GM23248 (cell line): ENCODE data around the gene TCTN3. TPM values are rescaled to one million over a fixed set of nuclear protein-coding genes. Genes with fewer than 3 reads are reported as not detected.

Source experiments
- DNase-seq: peaks from one replicate; pipeline ENCODE4 v3.0.0-alpha.2; 2015
- H2AFZ ChIP-seq: fragments of 200-600 bp; sonication (generic); 2 replicates; pipeline ENCODE4 v1.6.1; 2016; ENCODE audit warnings: antibody characterized with exemption
- H3F3A ChIP-seq: fragments of 200-600 bp; sonication (generic); 2 replicates; pipeline ENCODE4 v1.6.1; 2016; ENCODE audit warnings: mild to moderate bottlenecking, antibody characterized with exemption, mixed run types; ENCODE audit not compliant: insufficient read depth
- H3K27ac ChIP-seq: fragments of 200-600 bp; sonication (generic); 2 replicates; pipeline ENCODE4 v1.5.1; 2016; ENCODE audit warnings: mild to moderate bottlenecking
- H3K27me3 ChIP-seq: fragments of 200-600 bp; sonication (generic); replicated peaks from 2 replicates; pipeline ENCODE4 v1.6.1; 2016; ENCODE audit warnings: mild to moderate bottlenecking; ENCODE audit not compliant: insufficient read depth
- H3K36me3 ChIP-seq: fragments of 200-600 bp; sonication (generic); 2 replicates; pipeline ENCODE4 v1.6.1; 2016; ENCODE audit warnings: low read depth, mild to moderate bottlenecking
- H3K4me1 ChIP-seq: fragments of 200-600 bp; sonication (generic); 2 replicates; pipeline ENCODE4 v1.6.1; 2016; ENCODE audit warnings: mild to moderate bottlenecking; ENCODE audit not compliant: insufficient read depth
- H3K4me2 ChIP-seq: fragments of 200-600 bp; sonication (generic); one replicate; pipeline ENCODE4 v1.6.1; 2016; ENCODE audit warnings: mild to moderate bottlenecking; ENCODE audit not compliant: unreplicated experiment
- H3K4me3 ChIP-seq: fragments of 200-600 bp; sonication (generic); 2 replicates; pipeline ENCODE4 v1.5.1; 2016; ENCODE audit warnings: mild to moderate bottlenecking
- H3K79me2 ChIP-seq: fragments of 200-600 bp; sonication (generic); 2 replicates; pipeline ENCODE4 v1.6.1; 2016; ENCODE audit warnings: mild to moderate bottlenecking; ENCODE audit not compliant: insufficient read depth
- H3K9ac ChIP-seq: fragments of 200-600 bp; sonication (generic); 2 replicates; pipeline ENCODE4 v1.6.1; 2016; ENCODE audit warnings: mild to moderate bottlenecking
- H3K9me2 ChIP-seq: fragments of 200-600 bp; sonication (generic); 2 replicates; pipeline ENCODE4 v1.6.1; 2016; ENCODE audit warnings: mixed run types, mild to moderate bottlenecking, moderate library complexity; ENCODE audit not compliant: insufficient read depth
- H3K9me3 ChIP-seq: fragments of 200-600 bp; sonication (generic); one replicate; pipeline ENCODE4 v1.6.1; 2017; ENCODE audit warnings: low read depth
- H4K20me1 ChIP-seq: fragments of 200-600 bp; sonication (generic); 2 replicates; pipeline ENCODE4 v1.6.0; 2016; ENCODE audit not compliant: insufficient read depth
- EZH2 ChIP-seq: fragments of 200-600 bp; sonication (generic); IDR thresholded peaks from 2 replicates; pipeline ENCODE4 v1.6.1; 2018; ENCODE audit warnings: antibody characterized with exemption, mild to moderate bottlenecking; ENCODE audit not compliant: insufficient read depth, poor library complexity, severe bottlenecking
- EZH2phosphoT487 ChIP-seq: fragments of 200-600 bp; sonication (generic); IDR thresholded peaks from 2 replicates; pipeline ENCODE4 v1.6.1; 2018; ENCODE audit warnings: antibody characterized with exemption, moderate library complexity, mild to moderate bottlenecking, low read depth; ENCODE audit not compliant: insufficient read depth
- WGBS, 2 experiments: methylation state at CpG; one replicate each; pipeline ENCODE4 v1.1.6; 2015 to 2017; ENCODE audit warnings: low lambda C conversion rate in 2 of 2, low coverage in 1 of 2; ENCODE audit errors: missing lambda C conversion rate in 2 of 2; 5-methylcytosine and 5-hydroxymethylcytosine counted together
- in situ Hi-C: fragments of 300-500 bp; cut with MboI; formaldehyde crosslinking; loops from 2 replicates; pipeline ENCODE4 v1.15.0; 2020
- polyA plus RNA-seq: library from polyadenylated mRNA; unstranded; fragments of >200 nt; fragmentation: Nextera tagmentation; extraction: Ambion mirVana; gene quantifications from 2 replicates; pipeline ENCODE4 v1.2.1, GENCODE V29; 2016
- total RNA-seq: library from RNA; depleted of rRNA; stranded (reverse); fragments of >200 nt; shearing (Covaris generic); gene quantifications from 2 replicates; pipeline ENCODE4 v1.2.3, GENCODE V29; 2014

The TCTN3 gene
- total and polyA plus RNA-seq, 2 experiments from 2014 or later, result 37.2 to 53.6 TPM

DNA sequence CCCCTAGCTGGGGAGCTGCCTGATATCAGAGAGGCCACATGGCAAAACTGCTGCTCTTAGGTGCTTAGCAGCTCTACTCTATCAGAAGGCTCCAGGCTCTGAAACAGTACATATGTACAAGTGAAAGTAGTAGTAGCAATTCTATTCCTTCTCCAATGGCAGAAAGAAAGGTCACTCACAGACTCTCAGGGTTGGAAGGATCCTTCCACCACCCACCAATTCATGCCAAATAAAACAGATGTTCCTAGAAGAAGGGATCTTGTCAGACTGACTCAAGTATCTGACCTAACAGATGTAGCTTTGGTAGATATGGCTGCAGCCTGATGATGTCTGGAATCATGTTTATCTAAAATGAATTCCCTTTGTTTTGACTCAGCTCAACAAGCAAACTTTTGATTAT lies 29.2 kb downstream of the TCTN3 start:
- Histone ChIP-seq H2AFZ (no peak overlapping the region), H3K4me1 (peaks cover 3% of the 10 kb centered on the region; the same call in 1 of the 2 replicates), H3K4me3 (no peak overlapping the region), H3K4me2 (no peak overlapping the region), H3K36me3 (0 out of 2 replicates have a peak, but pooled peaks cover 8% of the 10 kb centered on the region), H3K27ac (no peak overlapping the region), H3K79me2 (no peaks in the 10 kb centered on the region), H3K9me3 (no peaks in the 10 kb centered on the region), H4K20me1 (no peaks in the 10 kb centered on the region), H3F3A (peaks cover 15% of the 10 kb centered on the region; the same call in 1 of the 2 replicates), H3K27me3 (no peaks in the 10 kb centered on the region), H3K9ac (no peak overlapping the region), H3K9me2 (no peaks in the 10 kb centered on the region)
- no peak for TF ChIP-seq EZH2phosphoT487
- TF ChIP-seq EZH2, result no peak
- in situ Hi-C loops, result no loop called here
- no peak for DNase-seq

DNA sequence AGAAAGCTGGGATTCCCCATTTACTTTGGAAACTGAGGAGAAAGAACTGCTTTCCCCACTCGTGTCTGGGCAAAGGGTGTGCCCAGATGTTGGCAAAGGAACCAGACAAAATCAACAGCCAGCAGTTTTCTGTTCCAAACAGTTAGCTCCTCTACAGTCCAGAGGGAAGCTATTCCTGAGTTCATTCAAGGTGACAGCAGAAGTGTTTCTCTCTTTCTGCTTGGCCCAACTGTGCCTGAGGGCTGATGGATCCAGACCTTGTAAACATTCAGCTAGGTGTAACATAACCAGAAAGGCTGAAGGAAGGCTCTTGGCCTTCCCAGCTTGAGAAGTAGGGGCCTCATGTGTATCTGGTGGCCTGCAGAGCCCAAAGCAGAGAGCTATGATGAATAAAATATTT lies 30.2 kb downstream of the TCTN3 start:
- H4K20me1 ChIP-seq, result no peaks in the 10 kb centered on the region
- TF ChIP-seq EZH2, result no peak
- TF ChIP-seq EZH2phosphoT487, result no peak
- H3K9me3 ChIP-seq, result no peaks in the 10 kb centered on the region
- H3K4me1 ChIP-seq, result peaks cover 3% of the 10 kb centered on the region; the same call in 1 of the 2 replicates
- H3K27ac ChIP-seq, result no peak overlapping the region
- 12 to 28% methylated on average over 1 of the region's 1 CpG for WGBS, 2 experiments
- H3K79me2 ChIP-seq, result no peaks in the 10 kb centered on the region
- H3K4me2 ChIP-seq, result no peak overlapping the region
- no peaks in the 10 kb centered on the region for H3K9me2 ChIP-seq
- H3K27me3 ChIP-seq, result no peaks in the 10 kb centered on the region
- H3K9ac ChIP-seq, result no peak overlapping the region
- 0 out of 2 replicates have a peak, but pooled peaks cover 5% of the 10 kb centered on the region for H3K36me3 ChIP-seq
- peaks cover 15% of the 10 kb centered on the region; the same call in 1 of the 2 replicates for H3F3A ChIP-seq
- in situ Hi-C loops, result no loop called here
- no peak overlapping the region for H2AFZ ChIP-seq
- DNase-seq, result no peak
- no peak overlapping the region for H3K4me3 ChIP-seq

DNA sequence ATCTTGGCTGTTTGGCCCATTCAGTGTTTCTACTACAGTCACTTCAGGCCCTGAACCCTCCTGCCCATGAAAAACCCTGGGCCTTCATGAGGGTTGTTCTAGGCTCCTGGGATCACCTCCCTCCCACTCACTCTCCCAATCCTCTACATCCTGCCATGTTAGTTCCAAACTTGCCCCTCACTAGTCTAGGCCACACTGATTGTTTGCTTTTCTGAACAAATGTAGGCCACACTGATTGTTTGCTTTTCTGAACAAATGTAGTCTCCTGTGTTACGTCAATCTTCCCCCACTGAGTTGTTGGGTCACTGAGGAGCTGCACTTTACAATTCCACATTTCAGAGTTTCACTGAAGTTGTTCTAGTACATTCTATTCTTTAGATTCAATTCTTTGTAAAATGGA lies 31.9 kb downstream of the TCTN3 start:
- no peaks in the 10 kb centered on the region for H3K9me2 ChIP-seq
- H2AFZ ChIP-seq, result no peak overlapping the region
- no peak overlapping the region for H3K4me3 ChIP-seq
- no peaks in the 10 kb centered on the region for H3K9me3 ChIP-seq
- H3K79me2 ChIP-seq, result no peaks in the 10 kb centered on the region
- H3K27ac ChIP-seq, result no peak overlapping the region
- 95 to 100% methylated on average over 1 of the region's 1 CpG for WGBS, 2 experiments
- peaks cover 3% of the 10 kb centered on the region; the same call in 1 of the 2 replicates for H3K4me1 ChIP-seq
- H4K20me1 ChIP-seq, result no peaks in the 10 kb centered on the region
- TF ChIP-seq EZH2 (no peak), EZH2phosphoT487 (no peak)
- H3K4me2 ChIP-seq, result no peak overlapping the region
- no peaks in the 10 kb centered on the region for H3K36me3 ChIP-seq
- H3K9ac ChIP-seq, result no peak overlapping the region
- peaks cover 15% of the 10 kb centered on the region; the same call in 1 of the 2 replicates for H3F3A ChIP-seq
- no peak for DNase-seq
- H3K27me3 ChIP-seq, result no peaks in the 10 kb centered on the region
- in situ Hi-C loops, result no loop called here

DNA sequence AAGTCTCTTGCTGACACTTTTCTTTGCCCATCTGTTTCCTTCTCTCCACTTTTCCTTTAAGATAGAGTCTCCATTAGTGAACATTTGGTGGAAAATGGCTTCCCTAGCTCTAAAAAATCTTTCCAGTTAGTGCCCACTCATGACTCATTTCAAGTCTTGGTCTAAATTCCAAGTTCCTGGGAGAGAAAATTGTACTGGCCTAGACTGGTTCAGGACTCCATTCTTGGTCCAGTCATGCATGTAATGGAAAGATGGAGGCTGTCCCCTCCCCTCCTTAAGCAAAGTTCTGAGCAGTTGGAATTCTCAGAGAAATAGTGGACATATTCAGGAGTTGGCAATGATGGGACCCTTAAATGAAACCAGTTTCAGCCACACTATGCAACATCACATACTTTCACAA lies 33.4 kb downstream of the TCTN3 start:
- H3K4me2 ChIP-seq, result no peak overlapping the region
- in situ Hi-C loops, result no loop called here
- peaks cover 3% of the 10 kb centered on the region; the same call in 1 of the 2 replicates for H3K4me1 ChIP-seq
- H3K27ac ChIP-seq, result peak overlapping the region; percentile 61
- no peaks in the 10 kb centered on the region for H3K27me3 ChIP-seq
- no peak overlapping the region for H3K9ac ChIP-seq
- TF ChIP-seq EZH2phosphoT487, result no peak
- no peak for TF ChIP-seq EZH2
- DNase-seq, result peak; percentile 84
- H2AFZ ChIP-seq, result peak overlapping the region; percentile 75
- no peak overlapping the region for H3K4me3 ChIP-seq
- H3K9me3 ChIP-seq, result no peaks in the 10 kb centered on the region
- H3K36me3 ChIP-seq, result no peaks in the 10 kb centered on the region
- H3K79me2 ChIP-seq, result peaks cover 13% of the 10 kb centered on the region
- peaks cover 15% of the 10 kb centered on the region; the same call in 1 of the 2 replicates for H3F3A ChIP-seq
- H4K20me1 ChIP-seq, result no peaks in the 10 kb centered on the region
- H3K9me2 ChIP-seq, result no peaks in the 10 kb centered on the region

DNA sequence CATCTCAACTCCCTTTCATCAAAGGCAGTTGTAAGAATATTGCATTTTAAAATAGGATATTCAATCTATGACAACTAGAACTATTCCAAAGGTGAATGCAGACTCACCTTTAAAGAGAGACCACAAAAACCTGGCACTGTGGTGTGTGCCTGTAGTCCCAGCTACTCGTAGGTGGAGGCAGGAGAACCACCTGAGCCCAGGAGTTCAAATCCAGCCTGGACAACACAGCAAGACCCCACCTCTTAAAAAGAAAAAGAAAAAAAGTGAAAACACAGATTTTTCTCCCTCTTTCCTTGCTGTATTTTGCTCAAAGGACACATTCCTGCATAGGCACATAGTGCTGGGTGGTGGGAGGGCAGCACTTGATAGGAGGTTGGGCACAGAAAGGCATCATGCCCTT lies 36.5 kb downstream of the TCTN3 start:
- Histone ChIP-seq H3K79me2 (peaks cover 44% of the 10 kb centered on the region), H3K9me2 (no peaks in the 10 kb centered on the region), H3K9ac (peak overlapping the region; percentile 84), H3K27ac (no peak overlapping the region), H3K4me2 (peak overlapping the region; percentile 96), H3K4me1 (peaks cover 12% of the 10 kb centered on the region), H3K27me3 (no peaks in the 10 kb centered on the region), H3K9me3 (no peaks in the 10 kb centered on the region), H3F3A (peaks cover 14% of the 10 kb centered on the region; the same call in 1 of the 2 replicates), H3K4me3 (peak overlapping the region; percentile 95), H4K20me1 (peaks cover 8% of the 10 kb centered on the region; the same call in 1 of the 2 replicates), H3K36me3 (peaks cover 12% of the 10 kb centered on the region), H2AFZ (peak overlapping the region; percentile 84)
- TF ChIP-seq EZH2phosphoT487 (no peak), EZH2 (no peak)
- DNase-seq, result no peak
- in situ Hi-C loops, result no loop called here
- 52 to 57% methylated on average over 1 of the region's 1 CpG for WGBS, 2 experiments
